H1 (cell line): ENCODE measurements around the gene PIK3C2G. TPM values are rescaled to one million over a fixed set of nuclear protein-coding genes. Genes with fewer than 3 reads are reported as not detected.

Source experiments
- CTCF ChIA-PET: fragments of 300-600 bp; sonication (Branson Sonifier 250); formaldehyde crosslinking; loops from one replicate; lab custom pipeline; 2021; ENCODE audit not compliant: partially characterized antibody; lab: Charles Lee
- POLR2A ChIA-PET: fragments of 300-600 bp; sonication (Branson Sonifier 250); formaldehyde crosslinking; loops from one replicate; lab custom pipeline; 2021; ENCODE audit warnings: inconsistent platforms; ENCODE audit not compliant: partially characterized antibody; lab: Charles Lee
- DNase-seq, 2 experiments: peaks; one replicate each; pipeline versions ENCODE4 v3.0.0 to v3.0.0-alpha.2; 2010 to 2022; ENCODE audit warnings: low spot score in 2 of 2, low read depth in 1 of 2, mixed read lengths in 1 of 2
- FAIRE-seq: peaks from 2 replicates; lab custom pipeline; 2011; peaks lifted over from hg19 to GRCh38; lab: Jason Lieb, UNC
- H2AFZ ChIP-seq: 2 replicates; pipeline ENCODE4 v1.8.1; 2012; ENCODE audit warnings: low read length, inconsistent platforms
- H2AK5ac ChIP-seq: 2 replicates; pipeline ENCODE4 v1.6.1; 2013; ENCODE audit warnings: low read depth, low read length
- H2BK120ac ChIP-seq: replicated peaks from 2 replicates; pipeline ENCODE3; 2013; ENCODE audit warnings: low read depth, low read length, inconsistent platforms
- H2BK12ac ChIP-seq: 2 replicates; pipeline ENCODE4 v1.6.1; 2013; ENCODE audit warnings: low read depth, low read length
- H2BK15ac ChIP-seq: 2 replicates; pipeline ENCODE4 v1.6.1; 2013; ENCODE audit warnings: low read length
- H2BK20ac ChIP-seq: 2 replicates; pipeline ENCODE4 v1.6.1; 2013; ENCODE audit warnings: low read length
- H2BK5ac ChIP-seq: 2 replicates; pipeline ENCODE4 v1.6.1; 2013; ENCODE audit warnings: low read depth, low read length
- H3K14ac ChIP-seq: 2 replicates; pipeline ENCODE4 v1.6.1; 2013; ENCODE audit warnings: inconsistent platforms; ENCODE audit not compliant: insufficient read length
- H3K18ac ChIP-seq: 2 replicates; pipeline ENCODE4 v1.6.1; 2013; ENCODE audit warnings: low read length; ENCODE audit errors: extremely low read depth
- H3K23ac ChIP-seq: 2 replicates; pipeline ENCODE4 v1.6.1; 2013; ENCODE audit warnings: inconsistent platforms; ENCODE audit not compliant: insufficient read length
- H3K23me2 ChIP-seq: 2 replicates; pipeline ENCODE4 v1.6.1; 2013; ENCODE audit warnings: low read depth, low read length
- H3K27ac ChIP-seq: 2 replicates; pipeline ENCODE4 v1.6.1; 2011; ENCODE audit warnings: low read depth, low read length, inconsistent platforms
- H3K27me3 ChIP-seq, 4 experiments: replicated peaks in 1 of 4; 1 replicate in 1 of 4; 2 replicates in 3 of 4; pipeline versions ENCODE4 v1.6.1 to v1.8.1; 2011 to 2013; ENCODE audit warnings: low read length in 3 of 4, mild to moderate bottlenecking in 3 of 4, inconsistent platforms in 2 of 4, mixed read lengths in 2 of 4, moderate library complexity in 1 of 4; ENCODE audit not compliant: control insufficient read depth in 3 of 4, insufficient read depth in 3 of 4; ENCODE audit errors: extremely low read depth in 1 of 4
- H3K36me3 ChIP-seq, 4 experiments: 2 replicates each; pipeline versions ENCODE4 v1.6.1 to v1.8.1; 2011 to 2013; ENCODE audit warnings: mild to moderate bottlenecking in 4 of 4, low read length in 3 of 4, moderate library complexity in 2 of 4, control low read depth in 1 of 4, inconsistent platforms in 1 of 4; ENCODE audit not compliant: insufficient read depth in 4 of 4, control insufficient read depth in 2 of 4
- H3K4ac ChIP-seq: replicated peaks from 2 replicates; pipeline ENCODE3; 2013; ENCODE audit warnings: low read length, low read depth, mixed read lengths, inconsistent platforms; ENCODE audit not compliant: insufficient read length
- H3K4me1 ChIP-seq, 4 experiments: replicated peaks in 1 of 4; 1 replicate in 1 of 4; 2 replicates in 3 of 4; pipeline versions ENCODE4 v1.6.1 to v1.8.1; 2011 to 2013; ENCODE audit warnings: low read length in 3 of 4, inconsistent platforms in 2 of 4, mixed read lengths in 1 of 4; ENCODE audit not compliant: insufficient read depth in 4 of 4, control insufficient read depth in 3 of 4
- H3K4me2 ChIP-seq, 2 experiments: 2 replicates each; pipeline versions ENCODE4 v1.6.1 to v1.8.1; 2011 to 2013; ENCODE audit warnings: low read depth in 2 of 2, low read length in 2 of 2, control low read depth in 1 of 2, inconsistent platforms in 1 of 2, mild to moderate bottlenecking in 1 of 2; ENCODE audit not compliant: insufficient read depth in 1 of 2
- H3K4me3 ChIP-seq, 4 experiments: fragments of 200-600, 300-600 bp in 1 of 4; sonication (generic), shearing (Covaris generic), sonication (Bioruptor Twin) in 1 of 4; 2 replicates each; pipeline versions ENCODE4 v1.5.1 to v1.8.1; 2011 to 2016; ENCODE audit warnings: low read length in 4 of 4, low read depth in 3 of 4, control low read depth in 2 of 4, inconsistent platforms in 2 of 4, mild to moderate bottlenecking in 2 of 4, mixed read lengths in 1 of 4, moderate library complexity in 1 of 4; ENCODE audit not compliant: insufficient read depth in 2 of 4; ENCODE audit errors: extremely low read depth in 1 of 4
- H3K56ac ChIP-seq: replicated peaks from 2 replicates; pipeline ENCODE3; 2013; ENCODE audit warnings: low read depth, mild to moderate bottlenecking, mixed read lengths, low read length, inconsistent platforms; ENCODE audit not compliant: insufficient read length
- H3K79me1 ChIP-seq: 2 replicates; pipeline ENCODE4 v1.6.1; 2013; ENCODE audit warnings: low read depth, low read length, control low read depth
- H3K79me2 ChIP-seq, 2 experiments: 2 replicates each; pipeline versions ENCODE4 v1.6.1 to v1.8.1; 2012 to 2013; ENCODE audit warnings: low read length in 2 of 2, mild to moderate bottlenecking in 2 of 2, inconsistent platforms in 1 of 2; ENCODE audit not compliant: insufficient read depth in 2 of 2, control insufficient read depth in 1 of 2
- H3K9ac ChIP-seq, 4 experiments: replicated peaks in 1 of 4; 1 replicate in 1 of 4; 2 replicates in 3 of 4; pipeline versions ENCODE4 v1.6.1 to v1.8.1; 2011 to 2013; ENCODE audit warnings: low read depth in 3 of 4, low read length in 3 of 4, control low read depth in 2 of 4, mild to moderate bottlenecking in 2 of 4, moderate library complexity in 2 of 4, inconsistent platforms in 1 of 4; ENCODE audit errors: extremely low read depth in 1 of 4
- H3K9me3 ChIP-seq, 2 experiments: 2 replicates each; pipeline versions ENCODE4 v1.6.1 to v1.8.1; 2012 to 2013; ENCODE audit warnings: mild to moderate bottlenecking in 2 of 2, moderate library complexity in 2 of 2, control low read depth in 1 of 2, inconsistent platforms in 1 of 2, low read depth in 1 of 2, low read length in 1 of 2, mixed read lengths in 1 of 2; ENCODE audit not compliant: insufficient read depth in 2 of 2
- H4K20me1 ChIP-seq, 2 experiments: replicated peaks in 1 of 2; 2 replicates each; pipeline versions ENCODE3 to v1.8.1; 2011 to 2013; ENCODE audit warnings: inconsistent platforms in 2 of 2, low read length in 2 of 2, mild to moderate bottlenecking in 1 of 2; ENCODE audit not compliant: insufficient read depth in 2 of 2, control insufficient read depth in 1 of 2
- H4K5ac ChIP-seq: 2 replicates; pipeline ENCODE4 v1.6.1; 2013; ENCODE audit warnings: low read length, low read depth, mixed read lengths, inconsistent platforms; ENCODE audit not compliant: insufficient read length
- H4K8ac ChIP-seq: 2 replicates; pipeline ENCODE4 v1.8.0; 2013; ENCODE audit warnings: mild to moderate bottlenecking, moderate library complexity, low read length, inconsistent platforms; ENCODE audit not compliant: insufficient read depth; ENCODE audit errors: extremely low read depth
- H4K91ac ChIP-seq: replicated peaks from 2 replicates; pipeline ENCODE3; 2013; ENCODE audit warnings: low read length, mixed read lengths, inconsistent platforms; ENCODE audit not compliant: insufficient read length
- CHD1 ChIP-seq: IDR thresholded peaks from 2 replicates; pipeline ENCODE4 v1.6.1; 2012; ENCODE audit warnings: low read depth, low read length, improper control_type of control experiment
- CTCF ChIP-seq, 3 experiments: IDR thresholded peaks; 1 replicate in 2 of 3; 2 replicates in 1 of 3; pipeline versions ENCODE4 v1.5.1 to v1.6.1; 2011; ENCODE audit warnings: low read length in 3 of 3, mild to moderate bottlenecking in 3 of 3, inconsistent platforms in 2 of 3, low read depth in 1 of 3, moderate library complexity in 1 of 3; ENCODE audit not compliant: insufficient read depth in 1 of 3; ENCODE audit errors: control extremely low read depth in 1 of 3
- EGR1 ChIP-seq: IDR thresholded peaks from 2 replicates; pipeline ENCODE4 v1.6.1; 2011; ENCODE audit warnings: low read depth, low read length, borderline replicate concordance
- GTF2F1 ChIP-seq: IDR thresholded peaks from 2 replicates; pipeline ENCODE4 v1.6.1; 2012; ENCODE audit warnings: low read depth, low read length, improper control_type of control experiment, borderline replicate concordance
- HDAC6 ChIP-seq: IDR thresholded peaks from one replicate; pipeline ENCODE4 v1.7.1; 2012; ENCODE audit warnings: low read depth, mild to moderate bottlenecking, inconsistent platforms, low read length, moderate library complexity
- JUND ChIP-seq: IDR thresholded peaks from 2 replicates; pipeline ENCODE4 v1.6.1; 2011; ENCODE audit warnings: mild to moderate bottlenecking, improper control_type of control experiment, low read length
- KDM5A ChIP-seq: fragments of 200-600 bp; IDR thresholded peaks from 2 replicates; pipeline ENCODE4 v1.7.1; 2012; ENCODE audit warnings: mild to moderate bottlenecking, low read length, inconsistent platforms, mixed read lengths
- MAX ChIP-seq: IDR thresholded peaks from 2 replicates; pipeline ENCODE4 v1.6.1; 2012; ENCODE audit warnings: inconsistent platforms
- POLR2A ChIP-seq, 2 experiments: IDR thresholded peaks; 1 replicate in 1 of 2; 2 replicates in 1 of 2; pipeline ENCODE4 v1.6.1; 2011; ENCODE audit warnings: low read depth in 2 of 2, low read length in 2 of 2, mild to moderate bottlenecking in 2 of 2; ENCODE audit errors: control extremely low read depth in 1 of 2
- RAD21 ChIP-seq, 2 experiments: IDR thresholded peaks in 1 of 2; conservative IDR thresholded peaks in 1 of 2; 2 replicates each; pipeline ENCODE4 v1.6.1; 2011; ENCODE audit warnings: low read depth in 2 of 2, low read length in 2 of 2, improper control_type of control experiment in 1 of 2, inconsistent platforms in 1 of 2, mild to moderate bottlenecking in 1 of 2, moderate library complexity in 1 of 2
- RXRA ChIP-seq: IDR thresholded peaks from 2 replicates; pipeline ENCODE4 v1.6.1; 2011; ENCODE audit warnings: low read depth, mild to moderate bottlenecking, low read length, moderate library complexity; ENCODE audit not compliant: insufficient read depth
- TAF7 ChIP-seq: optimal IDR thresholded peaks from 2 replicates; pipeline ENCODE3; 2011; ENCODE audit warnings: low read depth, mild to moderate bottlenecking, inconsistent platforms, low read length, moderate library complexity, borderline replicate concordance
- WGBS, 2 experiments: shearing (Covaris generic) in 1 of 2; methylation state at CpG; one replicate each; pipeline versions ENCODE4 v1.1.6 to v1.1.7; 2013 to 2015; ENCODE audit warnings: low lambda C conversion rate in 2 of 2, mixed read lengths in 2 of 2, inconsistent platforms in 1 of 2, low coverage in 1 of 2, missing lambda C conversion rate in 1 of 2; ENCODE audit not compliant: insufficient replicate concordance in 2 of 2, insufficient coverage in 1 of 2, insufficient read length in 1 of 2; ENCODE audit errors: extremely low coverage in 1 of 2, missing lambda C conversion rate in 1 of 2; 5-methylcytosine and 5-hydroxymethylcytosine counted together
- polyA plus RNA-seq, 7 experiments: library from polyadenylated mRNA; depleted of rRNA in 3 of 7; stranded (reverse) in 5 of 7; unstranded in 2 of 7; fragments of >200 nt in 5 of 7; fragments of 200-250 nt in 2 of 7; gene quantifications; 1 replicate in 5 of 7; 2 replicates in 1 of 7; 4 replicates in 1 of 7; pipeline versions ENCODE4 v1.2.1 to v1.2.3, GENCODE V29; 2011 to 2013; ENCODE audit warnings: missing spikeins in 2 of 7, mixed read lengths in 2 of 7
- total RNA-seq: library from RNA; stranded (reverse); fragmentation: NEBNext Ultra II Directional; extraction: Animal tissue kit (Norgen Biotek cat#: 25700); gene quantifications from 2 replicates; pipeline ENCODE4 v1.2.1, GENCODE V29; 2021

Gene PIK3C2G
- total and polyA plus RNA-seq, 2 of the 8 experiments (the other 6 are each of a cell fraction or from before 2014, with no cell fraction given), result not detected

DNA sequence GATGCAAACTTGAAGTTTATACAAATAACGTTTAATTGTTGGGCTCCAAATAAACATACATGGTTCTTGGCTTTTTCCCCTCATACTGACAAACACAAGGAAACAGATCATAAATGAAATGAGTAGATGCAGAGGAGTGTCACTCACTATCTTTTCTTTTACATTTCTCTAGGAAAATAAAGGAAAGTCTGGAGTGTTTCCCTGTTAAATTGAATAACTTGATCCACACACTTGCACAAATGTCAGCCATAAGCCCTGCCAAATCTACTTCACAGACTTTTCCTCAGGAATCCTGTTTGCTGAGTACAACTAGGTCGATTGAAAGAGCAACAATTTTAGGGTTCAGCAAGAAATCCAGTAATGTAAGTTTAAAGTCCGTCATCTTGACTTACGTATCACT is 301.2 kb downstream of the PIK3C2G start:
- Histone ChIP-seq H2AK5ac (no peak overlapping the region), H3K79me1 (no peaks in the 10 kb centered on the region), H3K9me3 (no peaks in the 10 kb centered on the region)
- TF ChIP-seq GTF2F1 (no peak), HDAC6 (no peak), EGR1 (no peak), RAD21 (IDR thresholded peaks at IDR 0.05 in 1 of 2, conservative IDR thresholded peaks at IDR 0.05 in 1 of 2; ENCODE audit: low read depth in 2 of 2, low read length in 2 of 2) (no peak), RXRA (no peak), MAX (no peak), CTCF (IDR thresholded peaks at IDR 0.05; ENCODE audit: control extremely low read depth in 1 of 3, insufficient read depth in 1 of 3, low read depth in 1 of 3, low read length in 3 of 3) (no peak), JUND (no peak), KDM5A (no peak), CHD1 (no peak), TAF7 (no peak), POLR2A (IDR thresholded peaks at IDR 0.05; ENCODE audit: control extremely low read depth in 1 of 2, low read depth in 2 of 2, low read length in 2 of 2) (no peak)

More for the DNA sequence above, 301.2 kb downstream of the PIK3C2G start:
- H3K9ac ChIP-seq, result no peak overlapping the region
- H4K20me1 ChIP-seq, result no peaks in the 10 kb centered on the region
- H4K8ac ChIP-seq, result no peak overlapping the region
- no peaks in the 10 kb centered on the region for H3K4me1 ChIP-seq
- H3K4ac ChIP-seq, result no peak overlapping the region
- H2BK20ac ChIP-seq, result no peak overlapping the region
- H2AFZ ChIP-seq, result peak overlapping the region; percentile 79; the same call in 1 of the 2 replicates
- H3K27me3 ChIP-seq, result no peaks in the 10 kb centered on the region
- WGBS, 2 experiments, result 97% methylated on average over 4 of the region's 4 CpGs; no CpG with 5 or more reads in 1 of the 2 experiments
- H3K4me3 ChIP-seq, result no peak overlapping the region
- FAIRE-seq (peak; percentile 36), DNase-seq (no peak)
- H3K14ac ChIP-seq, result no peak overlapping the region
- H3K27ac ChIP-seq, result no peak overlapping the region
- H3K56ac ChIP-seq, result no peak overlapping the region
- H4K91ac ChIP-seq, result no peak overlapping the region
- no peaks in the 10 kb centered on the region for H3K79me2 ChIP-seq
- CTCF ChIA-PET, result interaction anchor here (1.6 kb wide), 1 partner anchor 131 kb away, joined by 3 read pairs; no protein-coding TSS in a partner anchor
- no peak overlapping the region for H2BK5ac ChIP-seq
- H2BK12ac ChIP-seq, result no peak overlapping the region
- H2BK15ac ChIP-seq, result no peak overlapping the region
- no peak overlapping the region for H3K4me2 ChIP-seq
- H3K23ac ChIP-seq, result no peak overlapping the region
- H2BK120ac ChIP-seq, result no peak overlapping the region
- no peak overlapping the region for H3K18ac ChIP-seq
- no peaks in the 10 kb centered on the region for H3K23me2 ChIP-seq
- POLR2A ChIA-PET, result no interaction called here
- no peaks in the 10 kb centered on the region for H3K36me3 ChIP-seq
- H4K5ac ChIP-seq, result no peak overlapping the region
